Adrenal gland (tissue), 5 donors: ENCODE data around the gene STK32C.

Experiments used
- POLR2A ChIP-seq, 2 donors: fragments of 450-650 bp; IDR thresholded peaks; one replicate each; pipeline ENCODE4 v1.6.1; 2017; ENCODE audit warnings: antibody characterized with exemption in 2 of 2, mild to moderate bottlenecking in 2 of 2, moderate library complexity in 1 of 2
- TF ChIP-seq, protein P1 (sequence below), 6 experiments: fragments of 450-650 bp in 4 of 6; fragments of 200-600 bp in 2 of 6; sonication (generic) in 1 of 6; IDR thresholded peaks; 1 replicate in 5 of 6; 2 replicates in 1 of 6; pipeline versions ENCODE4 v1.5.1 to v1.8.0; 2016 to 2021; ENCODE audit warnings: antibody characterized with exemption in 6 of 6, mild to moderate bottlenecking in 2 of 6, moderate library complexity in 1 of 6
- donor health status: DM: no; HTN: no; CAD: no.

DNA sequence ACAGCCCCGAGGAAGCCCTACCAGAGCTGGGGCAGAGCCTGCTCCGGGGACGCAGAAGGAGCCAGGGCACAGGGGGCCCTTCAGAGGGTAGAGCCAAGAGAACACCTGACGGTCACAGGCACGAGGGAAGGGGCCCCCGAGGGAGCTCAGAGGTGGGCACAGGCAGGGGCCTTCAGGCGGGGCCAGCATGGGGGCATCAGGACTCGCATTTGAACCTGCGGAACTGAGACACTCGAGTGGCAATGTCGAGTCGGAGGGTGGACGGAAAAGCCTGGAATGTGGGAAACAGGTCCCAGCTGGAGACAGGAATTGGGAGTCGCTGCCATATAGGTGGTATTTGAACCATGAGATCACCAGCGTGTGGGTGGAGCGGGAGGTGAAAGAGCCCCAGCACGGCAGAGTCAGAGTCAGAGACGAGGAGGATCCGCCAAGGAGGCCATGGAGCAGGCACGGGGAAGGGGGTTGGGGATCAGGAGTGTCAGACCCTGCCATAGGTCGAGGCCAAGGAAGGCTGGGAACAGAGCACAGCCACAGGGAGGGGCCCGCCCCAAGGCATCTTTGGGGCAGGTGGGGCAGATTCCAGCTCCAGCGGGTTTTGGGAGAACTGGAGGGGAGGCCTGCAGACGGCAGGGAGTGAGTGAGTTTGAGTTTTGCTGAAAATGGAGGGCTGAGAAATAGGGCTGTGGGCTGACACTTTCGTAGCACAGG is 13.8 kb downstream of the STK32C start:
- TF ChIP-seq POLR2A (IDR thresholded peaks at IDR 0.05) = no peak
- TF ChIP-seq, protein P1, sequence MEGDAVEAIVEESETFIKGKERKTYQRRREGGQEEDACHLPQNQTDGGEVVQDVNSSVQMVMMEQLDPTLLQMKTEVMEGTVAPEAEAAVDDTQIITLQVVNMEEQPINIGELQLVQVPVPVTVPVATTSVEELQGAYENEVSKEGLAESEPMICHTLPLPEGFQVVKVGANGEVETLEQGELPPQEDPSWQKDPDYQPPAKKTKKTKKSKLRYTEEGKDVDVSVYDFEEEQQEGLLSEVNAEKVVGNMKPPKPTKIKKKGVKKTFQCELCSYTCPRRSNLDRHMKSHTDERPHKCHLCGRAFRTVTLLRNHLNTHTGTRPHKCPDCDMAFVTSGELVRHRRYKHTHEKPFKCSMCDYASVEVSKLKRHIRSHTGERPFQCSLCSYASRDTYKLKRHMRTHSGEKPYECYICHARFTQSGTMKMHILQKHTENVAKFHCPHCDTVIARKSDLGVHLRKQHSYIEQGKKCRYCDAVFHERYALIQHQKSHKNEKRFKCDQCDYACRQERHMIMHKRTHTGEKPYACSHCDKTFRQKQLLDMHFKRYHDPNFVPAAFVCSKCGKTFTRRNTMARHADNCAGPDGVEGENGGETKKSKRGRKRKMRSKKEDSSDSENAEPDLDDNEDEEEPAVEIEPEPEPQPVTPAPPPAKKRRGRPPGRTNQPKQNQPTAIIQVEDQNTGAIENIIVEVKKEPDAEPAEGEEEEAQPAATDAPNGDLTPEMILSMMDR (IDR thresholded peaks at IDR 0.05) = no peak
